Measurements from ENCODE around the gene SIL1.
A peak's percentile ranks its signal among the peaks of the same experiment; 100 is the strongest.

Gene SIL1

DNA sequence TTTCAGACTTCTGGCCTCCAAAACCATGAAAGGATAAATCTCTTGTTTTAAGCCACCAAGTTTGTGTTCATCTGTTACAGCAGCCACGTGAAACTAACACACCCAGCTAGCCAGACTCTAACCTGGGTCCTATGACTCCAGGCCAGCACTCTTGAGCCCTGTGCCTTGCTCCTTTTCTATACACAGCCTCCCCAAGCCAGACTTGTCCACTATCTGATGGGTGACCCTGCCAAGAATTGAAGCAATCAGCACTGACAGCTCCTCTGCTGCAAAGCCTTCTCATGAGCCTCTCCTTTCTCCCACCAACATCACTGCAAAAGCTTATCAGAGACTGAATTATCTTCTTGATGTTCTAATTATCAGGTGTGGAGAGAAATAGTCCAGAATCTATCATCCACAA, 41.4 kb downstream of the SIL1 start:
- in situ Hi-C loops (cut with HindIII; ENCODE audit: low pct_unique_long_range_greater_than_20kb, low sequenced_read_pairs) = no loop called here
- no peak for TF ChIP-seq JUND (IDR thresholded peaks at IDR 0.05; ENCODE audit: low read depth)
- no peak for DNase-seq (ENCODE audit: low read depth in 1 of 2, low spot score in 1 of 2)

DNA sequence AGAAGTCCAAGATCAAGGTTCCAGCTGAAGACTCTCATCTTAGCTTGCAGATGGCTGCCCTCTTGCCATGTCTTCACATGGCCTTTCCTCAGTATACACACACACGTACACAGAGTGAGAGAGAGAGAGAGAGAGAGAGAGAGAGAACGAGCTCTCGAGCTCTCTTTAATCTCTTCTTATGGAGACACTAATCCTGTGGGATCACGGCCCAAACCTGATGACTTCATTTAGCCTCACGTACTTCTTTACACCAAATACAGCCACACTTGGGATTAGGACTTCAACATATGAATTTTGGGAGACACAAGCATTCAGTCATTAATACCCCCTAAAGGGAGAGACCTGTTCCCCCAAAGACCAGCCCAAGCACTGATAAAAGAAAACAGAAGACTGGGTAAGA, 42.8 kb downstream of the SIL1 start:
- in situ Hi-C loops (cut with HindIII; ENCODE audit: low pct_unique_long_range_greater_than_20kb, low sequenced_read_pairs) = no loop called here
- TF ChIP-seq JUND (IDR thresholded peaks at IDR 0.05; ENCODE audit: low read depth) = no peak
- DNase-seq (ENCODE audit: low read depth in 1 of 2, low spot score in 1 of 2) = no peak

DNA sequence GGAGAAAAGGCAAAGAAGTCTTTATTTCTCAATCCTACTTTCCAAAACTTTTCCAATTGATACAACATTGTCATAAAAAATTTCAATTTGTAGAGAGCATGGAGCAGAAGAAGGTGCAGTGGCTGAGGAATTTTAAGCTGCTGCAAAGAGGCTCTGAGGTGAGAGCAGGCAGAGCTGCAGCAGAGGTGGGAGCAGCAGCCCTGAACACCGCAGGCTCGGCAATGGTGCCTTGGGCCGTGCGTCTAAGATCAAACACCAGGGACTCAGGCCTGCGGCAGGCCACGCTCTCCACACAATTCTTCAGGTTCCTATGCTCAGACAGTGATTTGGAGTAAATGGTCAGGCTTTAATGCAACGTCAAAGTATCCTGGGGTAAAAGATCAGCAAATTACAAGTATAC, 46.3 kb downstream of the SIL1 start:
- in situ Hi-C loops (cut with HindIII; ENCODE audit: low pct_unique_long_range_greater_than_20kb, low sequenced_read_pairs) = no loop called here
- DNase-seq (ENCODE audit: low read depth in 1 of 2, low spot score in 1 of 2) = no peak
- TF ChIP-seq JUND (IDR thresholded peaks at IDR 0.05; ENCODE audit: low read depth) = no peak

DNA sequence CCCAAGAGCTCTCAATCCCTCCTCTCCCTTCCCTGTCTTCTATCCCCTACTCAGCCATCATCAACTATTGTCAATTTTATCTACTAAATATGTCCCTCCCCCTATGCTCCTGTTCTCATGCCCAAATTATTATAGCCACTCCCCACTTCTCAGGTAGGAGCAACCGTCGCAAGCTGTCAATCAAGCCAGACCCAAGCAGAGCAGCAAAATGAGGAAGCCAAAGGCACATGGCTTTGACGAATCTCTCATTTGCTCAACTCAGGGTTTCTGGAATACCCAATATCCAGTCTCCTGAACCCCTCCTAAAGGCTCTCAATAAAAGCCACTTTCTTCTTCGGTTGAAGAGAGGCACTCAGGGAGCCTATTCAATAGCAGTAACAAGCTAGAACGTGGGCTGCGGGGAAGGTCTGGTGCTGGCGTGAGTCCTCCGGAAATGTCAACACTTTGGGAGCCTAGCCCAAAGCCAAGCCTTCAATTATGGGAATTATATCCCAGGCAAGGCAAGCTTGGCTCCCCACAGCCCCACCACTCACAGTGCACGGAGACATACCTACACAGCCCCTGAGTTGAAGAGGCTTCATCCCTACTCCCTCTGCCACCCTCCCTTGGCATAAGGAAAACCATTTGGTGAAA, 47.7 kb downstream of the SIL1 start:
- in situ Hi-C loops (cut with HindIII; ENCODE audit: low pct_unique_long_range_greater_than_20kb, low sequenced_read_pairs) = no loop called here
- no peak for DNase-seq (ENCODE audit: low read depth in 1 of 2, low spot score in 1 of 2)
- TF ChIP-seq JUND (IDR thresholded peaks at IDR 0.05; ENCODE audit: low read depth) = no peak

DNA sequence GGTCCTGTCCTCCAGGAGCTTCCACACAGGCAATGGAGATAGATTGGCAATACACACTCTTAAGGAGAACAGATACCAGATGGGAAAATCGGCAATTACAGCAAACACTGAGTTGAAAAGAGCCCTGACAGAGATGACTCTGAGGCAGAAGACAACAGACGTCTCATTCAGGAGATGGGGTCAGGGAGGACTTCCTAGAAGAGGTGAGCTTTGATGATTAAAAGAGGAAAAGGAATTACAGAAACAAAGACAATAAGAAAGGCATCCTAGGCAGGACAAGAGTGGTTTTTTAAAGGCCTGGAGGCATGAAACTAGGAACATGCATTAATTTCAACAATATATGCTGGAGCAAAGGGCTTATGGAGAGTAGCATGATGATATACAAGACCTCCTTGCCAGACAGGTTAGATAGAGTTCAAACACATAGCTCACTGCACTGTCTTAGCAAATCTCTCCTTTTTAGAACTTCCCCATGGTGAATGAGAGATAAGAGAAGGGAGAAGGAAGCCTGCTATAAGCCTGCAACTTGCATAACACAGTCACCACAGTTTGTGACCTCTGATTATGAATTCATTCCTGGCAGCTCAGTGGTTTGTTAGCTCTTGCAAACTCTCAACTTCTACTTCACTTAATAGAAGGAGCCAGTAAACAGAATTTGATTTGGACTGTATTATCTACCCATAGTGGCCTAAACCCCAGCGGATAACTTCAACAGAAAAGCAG, 48.5 kb downstream of the SIL1 start:
- in situ Hi-C loops (cut with HindIII; ENCODE audit: low pct_unique_long_range_greater_than_20kb, low sequenced_read_pairs) = no loop called here
- DNase-seq (ENCODE audit: low read depth in 1 of 2, low spot score in 1 of 2) = no peak

DNA sequence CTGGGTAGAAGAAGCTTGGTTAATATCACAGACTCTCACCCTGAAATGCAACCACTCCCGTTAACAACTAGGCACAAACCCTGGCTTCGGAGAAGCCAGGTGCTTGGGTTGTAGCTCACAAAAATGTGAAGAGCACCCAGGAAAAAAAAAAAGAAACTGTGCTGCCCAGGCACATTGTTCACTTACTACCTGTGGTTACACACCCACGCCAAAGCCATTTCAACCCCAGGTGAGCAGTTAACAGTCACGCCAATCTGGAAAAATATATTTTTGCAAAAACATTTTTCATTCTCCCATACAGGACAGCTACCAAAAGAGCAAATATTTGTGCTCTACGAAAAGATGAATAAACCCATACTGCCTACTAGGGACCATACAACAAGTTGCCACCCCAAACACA, 49.2 kb downstream of the SIL1 start:
- in situ Hi-C loops (cut with HindIII; ENCODE audit: low pct_unique_long_range_greater_than_20kb, low sequenced_read_pairs) = no loop called here
- TF ChIP-seq JUND (IDR thresholded peaks at IDR 0.05; ENCODE audit: low read depth) = no peak
- no peak for DNase-seq (ENCODE audit: low read depth in 1 of 2, low spot score in 1 of 2)

More for the DNA sequence above, 48.5 kb downstream of the SIL1 start:
- no peak for TF ChIP-seq JUND (IDR thresholded peaks at IDR 0.05; ENCODE audit: low read depth)

DNA sequence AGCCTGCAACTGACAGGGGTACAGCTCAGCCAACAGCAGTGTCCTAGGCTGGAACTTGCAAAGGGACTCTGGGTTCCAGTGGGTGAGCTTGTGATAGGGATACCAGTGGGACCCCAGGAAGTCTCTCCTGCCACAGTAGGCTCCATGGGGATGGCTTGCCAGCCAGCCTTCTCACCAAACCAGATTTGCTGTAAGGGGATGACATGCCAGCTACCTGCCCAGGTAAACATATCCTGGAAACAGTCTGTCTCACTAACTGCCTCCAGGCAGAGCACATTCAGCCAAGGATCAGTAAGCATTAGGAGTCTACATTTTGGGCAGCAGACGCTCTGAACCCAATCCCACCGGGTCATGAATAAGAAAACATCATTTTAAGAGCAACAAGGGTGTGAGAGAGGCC, 49.9 kb downstream of the SIL1 start:
- peak; percentile 44 to 96 for DNase-seq (ENCODE audit: low read depth in 1 of 2, low spot score in 1 of 2)
- in situ Hi-C loops (cut with HindIII; ENCODE audit: low pct_unique_long_range_greater_than_20kb, low sequenced_read_pairs) = no loop called here

DNA sequence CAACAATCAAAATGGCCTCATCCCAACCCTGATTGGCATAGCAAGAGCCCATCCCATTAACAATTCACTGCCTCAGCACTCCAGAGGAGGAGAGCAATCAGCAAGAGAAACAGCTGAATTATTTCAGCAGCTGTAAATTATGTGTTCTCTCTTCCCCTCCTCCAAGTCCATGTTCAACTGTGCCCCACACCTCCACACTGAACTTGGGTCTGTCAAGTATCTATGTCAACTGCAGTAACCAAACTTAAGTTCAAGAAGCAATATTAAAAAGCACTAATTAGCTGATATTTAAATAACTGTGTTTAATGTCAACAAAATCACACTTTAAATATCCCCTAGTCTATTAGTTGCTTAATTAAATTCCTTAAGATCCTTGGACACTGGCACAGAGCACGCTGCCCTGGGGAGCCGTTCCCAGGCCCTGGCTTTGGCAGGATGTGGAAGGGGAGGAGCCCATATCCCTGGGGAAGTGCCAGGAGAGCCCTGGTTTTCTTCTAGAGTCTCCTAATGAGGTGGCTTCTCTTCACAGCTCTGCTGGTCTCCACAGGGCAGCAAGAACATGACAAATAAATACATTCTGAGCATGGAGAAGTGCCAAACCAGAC, 50.6 kb downstream of the SIL1 start:
- in situ Hi-C loops (cut with HindIII; ENCODE audit: low pct_unique_long_range_greater_than_20kb, low sequenced_read_pairs) = no loop called here
- DNase-seq (ENCODE audit: low read depth in 1 of 2, low spot score in 1 of 2) = peak in 1 of 2 experiments; percentile 96
- TF ChIP-seq JUND (IDR thresholded peaks at IDR 0.05; ENCODE audit: low read depth) = no peak

More for the DNA sequence above, 49.9 kb downstream of the SIL1 start:
- TF ChIP-seq JUND (IDR thresholded peaks at IDR 0.05; ENCODE audit: low read depth) = peak; percentile 41; the same call in 1 of the 2 replicates

DNA sequence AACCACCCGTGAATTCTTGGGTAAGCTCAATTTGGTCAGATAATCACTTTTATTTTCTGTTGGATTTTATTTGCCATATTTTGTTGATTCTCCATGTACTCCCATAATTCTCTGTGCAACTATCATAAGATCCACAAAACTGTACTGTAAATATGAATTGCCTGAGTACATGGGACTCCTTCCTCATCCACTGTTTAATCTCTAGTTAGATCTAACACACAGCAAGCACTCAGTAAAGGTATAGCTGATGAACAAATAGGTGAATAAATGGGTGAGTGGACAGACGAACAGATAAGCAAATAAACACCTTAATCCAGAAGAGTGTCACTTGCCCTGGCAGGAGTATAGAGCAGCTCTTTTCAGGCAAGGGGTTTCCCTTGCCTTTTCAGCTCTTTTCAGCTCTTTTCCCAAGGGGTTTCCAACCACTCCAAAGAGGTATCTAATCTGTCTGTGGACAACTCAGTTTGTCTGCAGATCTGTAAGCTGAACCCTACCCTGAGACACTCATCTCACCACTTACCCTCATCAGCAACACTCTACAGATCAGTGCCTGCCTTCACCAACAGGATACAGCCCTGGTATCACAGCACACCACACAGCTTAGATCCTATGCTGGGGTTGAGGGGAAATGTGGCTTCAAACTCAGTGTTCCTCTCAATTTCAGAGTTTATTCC, 51.2 kb downstream of the SIL1 start:
- in situ Hi-C loops (cut with HindIII; ENCODE audit: low pct_unique_long_range_greater_than_20kb, low sequenced_read_pairs) = no loop called here
- peak; percentile 91 for TF ChIP-seq JUND (IDR thresholded peaks at IDR 0.05; ENCODE audit: low read depth)
- DNase-seq (ENCODE audit: low read depth in 1 of 2, low spot score in 1 of 2) = peak in 1 of 2 experiments; percentile 88

DNA sequence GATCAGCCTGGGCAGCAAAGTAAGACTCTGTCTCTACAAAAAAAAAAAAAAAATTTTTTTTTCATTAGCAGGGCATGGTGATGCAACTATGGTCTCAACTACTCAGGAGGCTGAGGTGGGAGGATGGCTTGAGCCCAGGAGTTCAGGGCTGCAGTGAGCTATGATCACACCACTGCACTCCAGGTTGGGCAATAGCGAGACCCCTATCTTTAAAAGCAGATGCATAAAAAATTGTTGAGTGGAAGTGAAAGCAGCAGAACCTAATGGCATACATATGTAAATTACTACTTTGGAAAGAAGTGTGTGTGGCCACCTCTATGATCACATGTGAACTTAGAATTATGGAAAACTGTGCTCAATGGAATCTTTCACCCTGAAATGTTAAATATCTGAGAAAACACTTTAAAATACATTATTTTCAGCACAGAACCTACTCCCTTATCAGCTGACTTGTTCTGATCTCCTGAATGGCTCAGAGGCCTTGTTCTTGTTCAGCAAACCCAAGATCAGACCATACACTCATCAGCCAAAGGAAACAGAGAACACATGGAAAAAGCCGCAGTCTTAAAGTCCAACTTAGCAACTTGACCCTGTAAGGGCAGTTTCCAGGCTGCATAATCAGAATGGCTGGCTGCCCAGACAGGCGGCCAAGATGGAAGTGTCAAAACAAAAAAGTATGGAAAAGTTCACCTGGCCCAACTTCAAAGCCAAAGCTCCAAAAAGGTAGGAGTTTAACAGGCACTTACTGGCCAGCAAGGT, 56.5 kb downstream of the SIL1 start:
- TF ChIP-seq JUND (IDR thresholded peaks at IDR 0.05; ENCODE audit: low read depth) = no peak
- in situ Hi-C loops (cut with HindIII; ENCODE audit: low pct_unique_long_range_greater_than_20kb, low sequenced_read_pairs) = no loop called here
- DNase-seq (ENCODE audit: low read depth in 1 of 2, low spot score in 1 of 2) = no peak

DNA sequence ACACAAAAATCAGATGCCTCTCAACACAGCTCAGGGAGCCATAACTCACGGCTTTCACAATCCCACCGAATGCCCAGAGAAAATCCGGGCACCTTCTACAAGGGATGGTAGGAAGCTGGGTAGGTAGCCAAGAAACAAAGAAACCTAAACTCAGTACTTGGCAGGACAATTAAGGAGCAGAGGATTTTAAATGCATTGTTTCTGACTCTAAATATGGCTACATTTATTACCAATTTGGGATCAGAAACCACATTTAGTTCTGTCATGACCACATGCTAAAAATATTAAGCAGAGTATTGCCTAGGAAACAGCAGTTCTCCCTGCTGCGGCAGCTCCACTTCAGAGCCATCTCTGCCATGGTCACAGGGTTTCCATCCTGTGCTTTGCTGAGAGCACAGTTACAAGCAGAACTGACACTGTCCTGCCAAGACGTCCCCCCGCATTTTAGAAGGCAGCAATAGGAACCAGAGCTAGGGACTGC, 57.5 kb downstream of the SIL1 start:
- in situ Hi-C loops (cut with HindIII; ENCODE audit: low pct_unique_long_range_greater_than_20kb, low sequenced_read_pairs) = no loop called here

DNA sequence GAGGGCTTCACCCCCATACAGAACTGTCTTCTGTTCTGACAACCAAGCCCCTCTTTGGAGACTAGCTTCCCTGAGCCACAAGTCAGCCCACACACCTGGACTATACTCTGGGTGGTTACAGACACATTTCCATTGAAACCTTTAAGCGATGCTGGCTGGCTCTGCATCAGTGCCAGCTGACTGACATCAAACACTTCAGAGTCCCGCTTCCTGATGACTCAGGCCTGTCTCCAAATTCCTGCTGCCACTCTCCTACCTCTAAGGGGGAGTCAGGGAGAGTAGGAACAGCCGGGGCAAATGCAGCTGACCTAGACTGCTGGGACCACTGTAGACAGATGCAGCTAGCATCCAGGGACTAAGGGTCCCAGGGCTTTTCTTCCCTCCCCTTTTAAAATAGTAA, 59.4 kb downstream of the SIL1 start:
- TF ChIP-seq JUND (IDR thresholded peaks at IDR 0.05; ENCODE audit: low read depth) = no peak
- DNase-seq (ENCODE audit: low read depth in 1 of 2, low spot score in 1 of 2) = no peak
- in situ Hi-C loops (cut with HindIII; ENCODE audit: low pct_unique_long_range_greater_than_20kb, low sequenced_read_pairs) = no loop called here

More for the DNA sequence above, 57.5 kb downstream of the SIL1 start:
- TF ChIP-seq JUND (IDR thresholded peaks at IDR 0.05; ENCODE audit: low read depth) = no peak
- DNase-seq (ENCODE audit: low read depth in 1 of 2, low spot score in 1 of 2) = no peak
